H1 (cell line): ENCODE data around the gene SLC39A11. TPM values are rescaled to one million over a fixed set of nuclear protein-coding genes. Genes with fewer than 3 reads are reported as not detected.

Experiments
- CTCF ChIA-PET: fragments of 300-600 bp; sonication (Branson Sonifier 250); formaldehyde crosslinking; loops from one replicate; lab custom pipeline; 2021; ENCODE audit not compliant: partially characterized antibody; lab: Charles Lee
- POLR2A ChIA-PET: fragments of 300-600 bp; sonication (Branson Sonifier 250); formaldehyde crosslinking; loops from one replicate; lab custom pipeline; 2021; ENCODE audit warnings: inconsistent platforms; ENCODE audit not compliant: partially characterized antibody; lab: Charles Lee
- DNase-seq, 2 experiments: peaks; one replicate each; pipeline versions ENCODE4 v3.0.0 to v3.0.0-alpha.2; 2010 to 2022; ENCODE audit warnings: low spot score in 2 of 2, low read depth in 1 of 2, mixed read lengths in 1 of 2
- FAIRE-seq: peaks from 2 replicates; lab custom pipeline; 2011; peaks lifted over from hg19 to GRCh38; lab: Jason Lieb, UNC
- H2AFZ ChIP-seq: 2 replicates; pipeline ENCODE4 v1.8.1; 2012; ENCODE audit warnings: low read length, inconsistent platforms
- H2AK5ac ChIP-seq: 2 replicates; pipeline ENCODE4 v1.6.1; 2013; ENCODE audit warnings: low read depth, low read length
- H2BK120ac ChIP-seq: replicated peaks from 2 replicates; pipeline ENCODE3; 2013; ENCODE audit warnings: low read depth, low read length, inconsistent platforms
- H2BK12ac ChIP-seq: 2 replicates; pipeline ENCODE4 v1.6.1; 2013; ENCODE audit warnings: low read depth, low read length
- H2BK15ac ChIP-seq: 2 replicates; pipeline ENCODE4 v1.6.1; 2013; ENCODE audit warnings: low read length
- H2BK20ac ChIP-seq: 2 replicates; pipeline ENCODE4 v1.6.1; 2013; ENCODE audit warnings: low read length
- H2BK5ac ChIP-seq: 2 replicates; pipeline ENCODE4 v1.6.1; 2013; ENCODE audit warnings: low read depth, low read length
- H3K14ac ChIP-seq: 2 replicates; pipeline ENCODE4 v1.6.1; 2013; ENCODE audit warnings: inconsistent platforms; ENCODE audit not compliant: insufficient read length
- H3K18ac ChIP-seq: 2 replicates; pipeline ENCODE4 v1.6.1; 2013; ENCODE audit warnings: low read length; ENCODE audit errors: extremely low read depth
- H3K23ac ChIP-seq: 2 replicates; pipeline ENCODE4 v1.6.1; 2013; ENCODE audit warnings: inconsistent platforms; ENCODE audit not compliant: insufficient read length
- H3K23me2 ChIP-seq: 2 replicates; pipeline ENCODE4 v1.6.1; 2013; ENCODE audit warnings: low read depth, low read length
- H3K27ac ChIP-seq: 2 replicates; pipeline ENCODE4 v1.6.1; 2011; ENCODE audit warnings: low read depth, low read length, inconsistent platforms
- H3K27me3 ChIP-seq, 4 experiments: replicated peaks in 1 of 4; 1 replicate in 1 of 4; 2 replicates in 3 of 4; pipeline versions ENCODE4 v1.6.1 to v1.8.1; 2011 to 2013; ENCODE audit warnings: low read length in 3 of 4, mild to moderate bottlenecking in 3 of 4, inconsistent platforms in 2 of 4, mixed read lengths in 2 of 4, moderate library complexity in 1 of 4; ENCODE audit not compliant: control insufficient read depth in 3 of 4, insufficient read depth in 3 of 4; ENCODE audit errors: extremely low read depth in 1 of 4
- H3K36me3 ChIP-seq, 4 experiments: 2 replicates each; pipeline versions ENCODE4 v1.6.1 to v1.8.1; 2011 to 2013; ENCODE audit warnings: mild to moderate bottlenecking in 4 of 4, low read length in 3 of 4, moderate library complexity in 2 of 4, control low read depth in 1 of 4, inconsistent platforms in 1 of 4; ENCODE audit not compliant: insufficient read depth in 4 of 4, control insufficient read depth in 2 of 4
- H3K4ac ChIP-seq: replicated peaks from 2 replicates; pipeline ENCODE3; 2013; ENCODE audit warnings: low read length, low read depth, mixed read lengths, inconsistent platforms; ENCODE audit not compliant: insufficient read length
- H3K4me1 ChIP-seq, 4 experiments: replicated peaks in 1 of 4; 1 replicate in 1 of 4; 2 replicates in 3 of 4; pipeline versions ENCODE4 v1.6.1 to v1.8.1; 2011 to 2013; ENCODE audit warnings: low read length in 3 of 4, inconsistent platforms in 2 of 4, mixed read lengths in 1 of 4; ENCODE audit not compliant: insufficient read depth in 4 of 4, control insufficient read depth in 3 of 4
- H3K4me2 ChIP-seq, 2 experiments: 2 replicates each; pipeline versions ENCODE4 v1.6.1 to v1.8.1; 2011 to 2013; ENCODE audit warnings: low read depth in 2 of 2, low read length in 2 of 2, control low read depth in 1 of 2, inconsistent platforms in 1 of 2, mild to moderate bottlenecking in 1 of 2; ENCODE audit not compliant: insufficient read depth in 1 of 2
- H3K4me3 ChIP-seq, 4 experiments: fragments of 200-600, 300-600 bp in 1 of 4; sonication (generic), shearing (Covaris generic), sonication (Bioruptor Twin) in 1 of 4; 2 replicates each; pipeline versions ENCODE4 v1.5.1 to v1.8.1; 2011 to 2016; ENCODE audit warnings: low read length in 4 of 4, low read depth in 3 of 4, control low read depth in 2 of 4, inconsistent platforms in 2 of 4, mild to moderate bottlenecking in 2 of 4, mixed read lengths in 1 of 4, moderate library complexity in 1 of 4; ENCODE audit not compliant: insufficient read depth in 2 of 4; ENCODE audit errors: extremely low read depth in 1 of 4
- H3K56ac ChIP-seq: replicated peaks from 2 replicates; pipeline ENCODE3; 2013; ENCODE audit warnings: low read depth, mild to moderate bottlenecking, mixed read lengths, low read length, inconsistent platforms; ENCODE audit not compliant: insufficient read length
- H3K79me1 ChIP-seq: 2 replicates; pipeline ENCODE4 v1.6.1; 2013; ENCODE audit warnings: low read depth, low read length, control low read depth
- H3K79me2 ChIP-seq, 2 experiments: 2 replicates each; pipeline versions ENCODE4 v1.6.1 to v1.8.1; 2012 to 2013; ENCODE audit warnings: low read length in 2 of 2, mild to moderate bottlenecking in 2 of 2, inconsistent platforms in 1 of 2; ENCODE audit not compliant: insufficient read depth in 2 of 2, control insufficient read depth in 1 of 2
- H3K9ac ChIP-seq, 4 experiments: replicated peaks in 1 of 4; 1 replicate in 1 of 4; 2 replicates in 3 of 4; pipeline versions ENCODE4 v1.6.1 to v1.8.1; 2011 to 2013; ENCODE audit warnings: low read depth in 3 of 4, low read length in 3 of 4, control low read depth in 2 of 4, mild to moderate bottlenecking in 2 of 4, moderate library complexity in 2 of 4, inconsistent platforms in 1 of 4; ENCODE audit errors: extremely low read depth in 1 of 4
- H3K9me3 ChIP-seq, 2 experiments: 2 replicates each; pipeline versions ENCODE4 v1.6.1 to v1.8.1; 2012 to 2013; ENCODE audit warnings: mild to moderate bottlenecking in 2 of 2, moderate library complexity in 2 of 2, control low read depth in 1 of 2, inconsistent platforms in 1 of 2, low read depth in 1 of 2, low read length in 1 of 2, mixed read lengths in 1 of 2; ENCODE audit not compliant: insufficient read depth in 2 of 2
- H4K20me1 ChIP-seq, 2 experiments: replicated peaks in 1 of 2; 2 replicates each; pipeline versions ENCODE3 to v1.8.1; 2011 to 2013; ENCODE audit warnings: inconsistent platforms in 2 of 2, low read length in 2 of 2, mild to moderate bottlenecking in 1 of 2; ENCODE audit not compliant: insufficient read depth in 2 of 2, control insufficient read depth in 1 of 2
- H4K5ac ChIP-seq: 2 replicates; pipeline ENCODE4 v1.6.1; 2013; ENCODE audit warnings: low read length, low read depth, mixed read lengths, inconsistent platforms; ENCODE audit not compliant: insufficient read length
- H4K8ac ChIP-seq: 2 replicates; pipeline ENCODE4 v1.8.0; 2013; ENCODE audit warnings: mild to moderate bottlenecking, moderate library complexity, low read length, inconsistent platforms; ENCODE audit not compliant: insufficient read depth; ENCODE audit errors: extremely low read depth
- H4K91ac ChIP-seq: replicated peaks from 2 replicates; pipeline ENCODE3; 2013; ENCODE audit warnings: low read length, mixed read lengths, inconsistent platforms; ENCODE audit not compliant: insufficient read length
- ASH2L ChIP-seq: fragments of 200-600, 300-600 bp; sonication (generic); IDR thresholded peaks from one replicate; pipeline ENCODE4 v1.7.1; 2017; ENCODE audit warnings: low read length
- CBX5 ChIP-seq: fragments of 300-800, 300-1000 bp; sonication (generic); IDR thresholded peaks from 2 replicates; pipeline ENCODE4 v1.7.1; 2016; ENCODE audit warnings: antibody characterized with exemption, low read length, low read depth
- CHD1 ChIP-seq: IDR thresholded peaks from 2 replicates; pipeline ENCODE4 v1.6.1; 2012; ENCODE audit warnings: low read depth, low read length, improper control_type of control experiment
- CHD2 ChIP-seq: IDR thresholded peaks from 2 replicates; pipeline ENCODE4 v1.6.1; 2012; ENCODE audit warnings: low read length, improper control_type of control experiment
- CTCF ChIP-seq, 3 experiments: IDR thresholded peaks; 1 replicate in 2 of 3; 2 replicates in 1 of 3; pipeline versions ENCODE4 v1.5.1 to v1.6.1; 2011; ENCODE audit warnings: low read length in 3 of 3, mild to moderate bottlenecking in 3 of 3, inconsistent platforms in 2 of 3, low read depth in 1 of 3, moderate library complexity in 1 of 3; ENCODE audit not compliant: insufficient read depth in 1 of 3; ENCODE audit errors: control extremely low read depth in 1 of 3
- FOSL1 ChIP-seq: IDR thresholded peaks from 2 replicates; pipeline ENCODE4 v1.6.1; 2011; ENCODE audit warnings: mild to moderate bottlenecking, low read depth, low read length, moderate library complexity; ENCODE audit not compliant: insufficient read depth
- JUND ChIP-seq: IDR thresholded peaks from 2 replicates; pipeline ENCODE4 v1.6.1; 2011; ENCODE audit warnings: mild to moderate bottlenecking, improper control_type of control experiment, low read length
- RXRA ChIP-seq: IDR thresholded peaks from 2 replicates; pipeline ENCODE4 v1.6.1; 2011; ENCODE audit warnings: low read depth, mild to moderate bottlenecking, low read length, moderate library complexity; ENCODE audit not compliant: insufficient read depth
- SP1 ChIP-seq: IDR thresholded peaks from 2 replicates; pipeline ENCODE4 v1.6.1; 2011; ENCODE audit warnings: low read depth, low read length
- SP4 ChIP-seq: IDR thresholded peaks from 2 replicates; pipeline ENCODE4 v1.6.1; 2012; ENCODE audit warnings: low read length, inconsistent platforms
- SUZ12 ChIP-seq: fragments of 200-600 bp; sonication (generic); IDR thresholded peaks from 2 replicates; pipeline ENCODE4 v1.6.1; 2012; ENCODE audit warnings: mild to moderate bottlenecking, inconsistent platforms, low read length, moderate library complexity, mixed read lengths
- TAF7 ChIP-seq: optimal IDR thresholded peaks from 2 replicates; pipeline ENCODE3; 2011; ENCODE audit warnings: low read depth, mild to moderate bottlenecking, inconsistent platforms, low read length, moderate library complexity, borderline replicate concordance
- TCF12 ChIP-seq: IDR thresholded peaks from 2 replicates; pipeline ENCODE4 v1.6.1; 2011; ENCODE audit warnings: low read depth, mild to moderate bottlenecking, low read length
- WGBS, 2 experiments: shearing (Covaris generic) in 1 of 2; methylation state at CpG; one replicate each; pipeline versions ENCODE4 v1.1.6 to v1.1.7; 2013 to 2015; ENCODE audit warnings: low lambda C conversion rate in 2 of 2, mixed read lengths in 2 of 2, inconsistent platforms in 1 of 2, low coverage in 1 of 2, missing lambda C conversion rate in 1 of 2; ENCODE audit not compliant: insufficient replicate concordance in 2 of 2, insufficient coverage in 1 of 2, insufficient read length in 1 of 2; ENCODE audit errors: extremely low coverage in 1 of 2, missing lambda C conversion rate in 1 of 2; 5-methylcytosine and 5-hydroxymethylcytosine counted together
- polyA plus RNA-seq, 7 experiments: library from polyadenylated mRNA; depleted of rRNA in 3 of 7; stranded (reverse) in 5 of 7; unstranded in 2 of 7; fragments of >200 nt in 5 of 7; fragments of 200-250 nt in 2 of 7; gene quantifications; 1 replicate in 5 of 7; 2 replicates in 1 of 7; 4 replicates in 1 of 7; pipeline versions ENCODE4 v1.2.1 to v1.2.3, GENCODE V29; 2011 to 2013; ENCODE audit warnings: missing spikeins in 2 of 7, mixed read lengths in 2 of 7
- total RNA-seq: library from RNA; stranded (reverse); fragmentation: NEBNext Ultra II Directional; extraction: Animal tissue kit (Norgen Biotek cat#: 25700); gene quantifications from 2 replicates; pipeline ENCODE4 v1.2.1, GENCODE V29; 2021

SLC39A11 gene
- total and polyA plus RNA-seq, 2 of the 8 experiments (the other 6 are each of a cell fraction or from before 2014, with no cell fraction given) = 12.2 to 19.6 TPM

- Histone ChIP-seq H3K36me3 (no peaks in the 10 kb centered on the region), H3K23ac (no peak overlapping the region), H4K8ac (no peak overlapping the region), H3K4me1 (no peaks in the 10 kb centered on the region), H3K27ac (no peak overlapping the region), H2BK120ac (no peak overlapping the region), H3K9ac (no peak overlapping the region), H4K20me1 (no peaks in the 10 kb centered on the region), H3K14ac (no peak overlapping the region), H3K9me3 (no peaks in the 10 kb centered on the region), H2BK20ac (no peak overlapping the region), H3K56ac (no peak overlapping the region), H3K4me3 (no peak overlapping the region), H3K79me2 (no peaks in the 10 kb centered on the region), H3K18ac (no peak overlapping the region), H2AFZ (no peak overlapping the region), H2BK12ac (no peak overlapping the region), H2BK15ac (no peak overlapping the region), H2BK5ac (no peak overlapping the region), H4K91ac (no peak overlapping the region), H3K79me1 (no peaks in the 10 kb centered on the region), H2AK5ac (no peak overlapping the region), H3K4me2 (no peak overlapping the region), H3K27me3 (no peaks in the 10 kb centered on the region), H4K5ac (no peak overlapping the region), H3K4ac (no peak overlapping the region), H3K23me2 (no peaks in the 10 kb centered on the region)
- ChIA-PET CTCF (interaction anchor here (0.6 kb wide), 1 partner anchor 93 kb away, joined by 3 read pairs; no protein-coding TSS in a partner anchor), POLR2A (no interaction called here)
- WGBS, 2 experiments = 81% methylated on average over 8 of the region's 8 CpGs; no CpG with 5 or more reads in 1 of the 2 experiments
- FAIRE-seq (no peak), DNase-seq (no peak)
- TF ChIP-seq CHD2 (no peak), CTCF (IDR thresholded peaks at IDR 0.05; ENCODE audit: control extremely low read depth in 1 of 3, insufficient read depth in 1 of 3, low read depth in 1 of 3, low read length in 3 of 3) (no peak), SUZ12 (no peak), SP1 (no peak), SP4 (no peak), FOSL1 (no peak), JUND (no peak), CHD1 (no peak), TAF7 (no peak), RXRA (no peak), ASH2L (no peak), CBX5 (no peak), TCF12 (no peak)
Observed at GRCh38 chr17:72887322-72887721, 205.2 kb downstream of the SLC39A11 start.
